Panc1 (cell line): ENCODE results near the gene DRGX. TPM values are rescaled to one million over a fixed set of nuclear protein-coding genes. Genes with fewer than 3 reads are reported as not detected.

Source experiments
- ATAC-seq: fragments of 200-7000 bp; cut with Tn5 transposase; 2 replicates; pipeline ENCODE4 v1.9.1; 2020; ENCODE audit warnings: mild to moderate bottlenecking, moderate library complexity
- BruUV-seq: library from RNA; stranded (reverse); fragments of 400-500 nt; replicated peaks from 2 replicates; lab custom pipeline; 2021; lab: Mats Ljungman, UMichigan
- CTCF ChIA-PET: fragments of 300-600 bp; sonication (Branson Sonifier 250); formaldehyde crosslinking; loops from one replicate; lab custom pipeline; 2022; ENCODE audit warnings: antibody characterized with exemption; lab: Charles Lee
- POLR2A ChIA-PET: fragments of 300-600 bp; sonication (Branson Sonifier 250); formaldehyde crosslinking; loops from one replicate; lab custom pipeline; 2022; ENCODE audit warnings: antibody characterized with exemption; lab: Charles Lee
- DNase-seq: peaks from one replicate; pipeline ENCODE4 v3.0.0-alpha.2; 2010; ENCODE audit warnings: low read depth, low spot score
- H3K27ac ChIP-seq: 2 replicates; pipeline ENCODE4 v1.5.1; 2011; ENCODE audit warnings: mild to moderate bottlenecking, low read length, inconsistent platforms
- H3K27me3 ChIP-seq: fragments of 200-500 bp; sonication (Bioruptor generic); 2 replicates; pipeline ENCODE4 v1.6.0; 2014; ENCODE audit warnings: low read length, inconsistent platforms; ENCODE audit not compliant: control insufficient read depth, insufficient read depth
- H3K36me3 ChIP-seq: fragments of 200-500 bp; sonication (Bioruptor generic); 2 replicates; pipeline ENCODE4 v1.5.1; 2014; ENCODE audit warnings: inconsistent platforms, mild to moderate bottlenecking, low read length, moderate library complexity; ENCODE audit not compliant: control insufficient read depth, insufficient read depth
- H3K4me1 ChIP-seq: 2 replicates; pipeline ENCODE4 v1.5.1; 2011; ENCODE audit warnings: inconsistent platforms, mild to moderate bottlenecking, low read length, moderate library complexity; ENCODE audit not compliant: control insufficient read depth, insufficient read depth
- H3K4me3 ChIP-seq, 2 experiments: 2 replicates each; pipeline ENCODE4 v1.5.1; 2011 to 2012; ENCODE audit warnings: low read depth in 2 of 2, low read length in 2 of 2, mild to moderate bottlenecking in 2 of 2, inconsistent platforms in 1 of 2, moderate library complexity in 1 of 2
- H3K9me3 ChIP-seq: fragments of 200-500 bp; sonication (Bioruptor generic); 2 replicates; pipeline ENCODE4 v1.5.1; 2014; ENCODE audit warnings: low read depth, mild to moderate bottlenecking, inconsistent platforms, low read length, moderate library complexity; ENCODE audit not compliant: control insufficient read depth, insufficient read depth
- POLR2AphosphoS5 ChIP-seq: IDR thresholded peaks from 2 replicates; pipeline ENCODE4 v1.6.1; 2012; ENCODE audit warnings: mild to moderate bottlenecking, low read depth, low read length, moderate library complexity
- REST ChIP-seq, 2 experiments: IDR thresholded peaks; 2 replicates each; pipeline ENCODE4 v1.6.1; 2011 to 2012; ENCODE audit warnings: low read depth in 2 of 2, control low read depth in 1 of 2, low read length in 1 of 2, mild to moderate bottlenecking in 1 of 2, moderate library complexity in 1 of 2; ENCODE audit not compliant: insufficient read depth in 1 of 2
- SIN3A ChIP-seq: IDR thresholded peaks from 2 replicates; pipeline ENCODE4 v1.6.1; 2012; ENCODE audit warnings: low read depth, mild to moderate bottlenecking, low read length, moderate library complexity, borderline replicate concordance; ENCODE audit not compliant: insufficient read depth
- TCF7L2 ChIP-seq: IDR thresholded peaks from 2 replicates; pipeline ENCODE4 v1.6.1; 2011; ENCODE audit warnings: mild to moderate bottlenecking, low read depth, low read length, inconsistent platforms
- in situ Hi-C: cut with HindIII; loops from 2 replicates; pipeline ENCODE4 v1.10.0; 2016; ENCODE audit warnings: low sequenced_read_pairs, low pct_unique_long_range_greater_than_20kb
- intact Hi-C: fragments of 100-400 bp; cut with micrococcal nuclease; formaldehyde crosslinking; loops from one replicate; pipeline ENCODE4 v1.10.0; 2022; ENCODE audit not compliant: unreplicated experiment
- total RNA-seq: library from RNA; stranded (reverse); gene quantifications from one replicate; pipeline ENCODE4 v1.2.1, GENCODE V29; 2021; ENCODE audit not compliant: unreplicated experiment
- TF ChIP-seq, protein P1 (sequence below): fragments of 450-650 bp; IDR thresholded peaks from 2 replicates; pipeline ENCODE4 v1.5.1; 2017; ENCODE audit warnings: mild to moderate bottlenecking

The DRGX gene
- total RNA-seq, 1 experiment from 2014 or later, result 0.15 TPM

DNA sequence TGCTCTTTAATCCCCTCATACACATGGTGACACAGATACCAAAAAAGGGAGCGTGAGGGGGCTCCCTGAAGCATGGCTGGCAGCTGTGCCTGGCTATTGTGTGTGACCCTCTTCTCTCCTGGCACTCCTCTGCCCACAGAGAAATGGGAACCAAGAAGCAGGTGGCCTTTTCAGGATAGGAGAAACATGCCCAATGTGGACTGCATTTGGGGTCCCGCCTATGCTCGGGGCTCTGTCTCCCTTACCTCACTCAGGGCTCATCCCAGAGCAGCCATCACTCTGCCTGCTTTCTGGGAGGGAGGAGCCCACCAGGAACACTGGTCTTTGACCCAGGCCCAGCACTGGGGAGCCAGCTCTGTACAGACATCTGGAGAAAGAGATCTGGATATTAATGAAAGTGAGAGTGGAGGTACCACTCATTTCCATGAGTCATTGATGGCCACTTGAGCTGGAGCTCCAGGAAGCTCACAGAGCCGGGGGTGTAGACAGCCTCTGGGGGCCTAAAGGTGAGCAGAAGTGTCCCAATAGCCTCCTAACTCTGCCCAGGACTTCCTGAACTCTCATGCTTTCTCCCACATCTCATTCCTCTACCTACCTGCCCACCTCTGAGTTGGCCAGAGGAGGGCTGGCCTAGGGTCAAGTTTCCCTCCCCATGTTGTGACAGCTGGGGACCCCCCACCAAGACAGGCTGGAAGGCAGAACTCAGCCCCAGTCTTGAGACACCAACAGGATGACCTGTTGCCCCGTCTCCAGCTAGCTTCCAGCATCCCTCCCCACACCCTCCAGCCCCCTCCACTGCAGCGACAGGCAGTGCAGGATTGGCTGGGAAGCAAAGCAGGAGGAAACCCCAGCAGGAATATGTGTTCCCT, 42.6 kb downstream of the DRGX start:
- in situ Hi-C loops, result no loop called here
- no peak for ATAC-seq

GRCh38 chr10:49352323-49352722, 43.6 kb downstream of the DRGX start:
- ATAC-seq, result no peak
- POLR2A ChIA-PET, result no interaction called here
- TF ChIP-seq POLR2AphosphoS5, result no peak
- no peak for TF ChIP-seq TCF7L2
- TF ChIP-seq REST (IDR thresholded peaks at IDR 0.05; ENCODE audit: insufficient read depth in 1 of 2, low read depth in 2 of 2, low read length in 1 of 2), result no peak
- TF ChIP-seq, protein P1, sequence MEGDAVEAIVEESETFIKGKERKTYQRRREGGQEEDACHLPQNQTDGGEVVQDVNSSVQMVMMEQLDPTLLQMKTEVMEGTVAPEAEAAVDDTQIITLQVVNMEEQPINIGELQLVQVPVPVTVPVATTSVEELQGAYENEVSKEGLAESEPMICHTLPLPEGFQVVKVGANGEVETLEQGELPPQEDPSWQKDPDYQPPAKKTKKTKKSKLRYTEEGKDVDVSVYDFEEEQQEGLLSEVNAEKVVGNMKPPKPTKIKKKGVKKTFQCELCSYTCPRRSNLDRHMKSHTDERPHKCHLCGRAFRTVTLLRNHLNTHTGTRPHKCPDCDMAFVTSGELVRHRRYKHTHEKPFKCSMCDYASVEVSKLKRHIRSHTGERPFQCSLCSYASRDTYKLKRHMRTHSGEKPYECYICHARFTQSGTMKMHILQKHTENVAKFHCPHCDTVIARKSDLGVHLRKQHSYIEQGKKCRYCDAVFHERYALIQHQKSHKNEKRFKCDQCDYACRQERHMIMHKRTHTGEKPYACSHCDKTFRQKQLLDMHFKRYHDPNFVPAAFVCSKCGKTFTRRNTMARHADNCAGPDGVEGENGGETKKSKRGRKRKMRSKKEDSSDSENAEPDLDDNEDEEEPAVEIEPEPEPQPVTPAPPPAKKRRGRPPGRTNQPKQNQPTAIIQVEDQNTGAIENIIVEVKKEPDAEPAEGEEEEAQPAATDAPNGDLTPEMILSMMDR, result no peak
- no peak for TF ChIP-seq SIN3A
- no peaks in the 10 kb centered on the region for H3K4me1 ChIP-seq
- intact Hi-C loops (no loop called here), in situ Hi-C loops (no loop called here)
- CTCF ChIA-PET, result no interaction called here
- H3K27me3 ChIP-seq, result no peaks in the 10 kb centered on the region
- H3K9me3 ChIP-seq, result no peaks in the 10 kb centered on the region
- DNase-seq, result no peak
- H3K27ac ChIP-seq, result no peak overlapping the region
- no TSS peak for BruUV-seq
- H3K36me3 ChIP-seq, result no peaks in the 10 kb centered on the region
- H3K4me3 ChIP-seq, result no peak overlapping the region

More for the DNA sequence above, 42.6 kb downstream of the DRGX start:
- ChIA-PET POLR2A (no interaction called here), CTCF (no interaction called here)
- Histone ChIP-seq H3K4me3 (no peak overlapping the region), H3K27ac (no peak overlapping the region), H3K9me3 (no peaks in the 10 kb centered on the region), H3K27me3 (no peaks in the 10 kb centered on the region), H3K36me3 (no peaks in the 10 kb centered on the region), H3K4me1 (no peaks in the 10 kb centered on the region)
- DNase-seq, result no peak
- no TSS peak for BruUV-seq
- TF ChIP-seq REST (IDR thresholded peaks at IDR 0.05; ENCODE audit: insufficient read depth in 1 of 2, low read depth in 2 of 2, low read length in 1 of 2) (no peak), TCF7L2 (no peak), SIN3A (no peak), POLR2AphosphoS5 (no peak)
- TF ChIP-seq, protein P1, result no peak
- intact Hi-C loops, result no loop called here
